A549 (cell line): ENCODE measurements around the gene FCN1. TPM values are rescaled to one million over a fixed set of nuclear protein-coding genes. Genes with fewer than 3 reads are reported as not detected.

ENCODE experiments used
- ATAC-seq, 2 experiments: fragments of 200-7000 bp in 1 of 2; fragments of >200 bp in 1 of 2; cut with Nextera tagmentation in 1 of 2; cut with Tn5 transposase in 1 of 2; 3 replicates each; pipeline versions ENCODE4 v1.8.0 to v1.9.1; 2018 to 2020; ENCODE audit warnings: mild to moderate bottlenecking in 1 of 2, moderate library complexity in 1 of 2
- CTCF ChIA-PET: fragments of 300-600 bp; sonication (Branson Sonifier 250); formaldehyde crosslinking; extraction: SDS; loops from one replicate; lab custom pipeline; 2021; ENCODE audit warnings: antibody characterized with exemption, inconsistent platforms; lab: Yijun Ruan, JAX
- POLR2A ChIA-PET: fragments of 350-600 bp; formaldehyde crosslinking; extraction: SDS; loops from one replicate; lab custom pipeline; 2021; ENCODE audit warnings: antibody characterized with exemption, inconsistent platforms; lab: Yijun Ruan, JAX
- DNase-seq, 2 experiments: peaks; one replicate each; pipeline versions ENCODE4 v3.0.0 to v3.0.0-alpha.2; 2011 to 2016; ENCODE audit warnings: low read depth in 1 of 2, low spot score in 1 of 2
- FAIRE-seq: peaks from 2 replicates; lab custom pipeline; 2011; peaks lifted over from hg19 to GRCh38; lab: Jason Lieb, UNC
- H3K27ac ChIP-seq, 2 experiments: fragments of >200 bp; sonication (Bioruptor Twin); formaldehyde crosslinking; 3 replicates each; pipeline ENCODE4 v1.5.1; 2016 to 2017
- H3K4me1 ChIP-seq: fragments of >200 bp; sonication (Bioruptor Twin); formaldehyde crosslinking; 3 replicates; pipeline ENCODE4 v1.6.1; 2016
- H3K4me2 ChIP-seq: fragments of >200 bp; sonication (Bioruptor Twin); formaldehyde crosslinking; 3 replicates; pipeline ENCODE4 v1.6.1; 2016
- H3K4me3 ChIP-seq: fragments of >200 bp; sonication (Bioruptor Twin); formaldehyde crosslinking; 3 replicates; pipeline ENCODE4 v1.5.1; 2016
- H3K9me3 ChIP-seq: fragments of >200 bp; sonication (Bioruptor Twin); formaldehyde crosslinking; 3 replicates; pipeline ENCODE4 v1.6.1; 2016
- CEBPB ChIP-seq, 2 experiments: fragments of >200 bp in 1 of 2; sonication (Bioruptor Twin) in 1 of 2; formaldehyde crosslinking in 1 of 2; IDR thresholded peaks; 2 replicates each; pipeline ENCODE4 v1.6.1; 2012 to 2016
- CHD2 ChIP-seq: fragments of 150-350 bp; IDR thresholded peaks from 2 replicates; pipeline ENCODE4 v1.6.1; 2014; ENCODE audit warnings: low read length; ENCODE audit not compliant: partially characterized antibody
- EHMT2 ChIP-seq: fragments of 200-600 bp; sonication (generic); IDR thresholded peaks from 2 replicates; pipeline ENCODE4 v1.6.1; 2016; ENCODE audit warnings: antibody characterized with exemption, low read depth, mild to moderate bottlenecking, moderate library complexity
- EP300 ChIP-seq, 2 experiments: fragments of >200 bp; sonication (Bioruptor Twin); formaldehyde crosslinking; IDR thresholded peaks; 2 replicates in 1 of 2; 3 replicates in 1 of 2; pipeline ENCODE4 v1.6.1; 2016 to 2017
- ESRRA ChIP-seq: fragments of 150-350 bp; IDR thresholded peaks from 2 replicates; pipeline ENCODE4 v1.6.1; 2014; ENCODE audit warnings: mild to moderate bottlenecking, low read length, borderline replicate concordance
- FOSB ChIP-seq: fragments of 250-450 bp; sonication (Bioruptor Pico); IDR thresholded peaks from 2 replicates; pipeline ENCODE4 v1.5.0; 2020; ENCODE audit warnings: mild to moderate bottlenecking, moderate library complexity
- FOSL2 ChIP-seq, 2 experiments: fragments of 450-650 bp in 1 of 2; fragments of >200 bp in 1 of 2; sonication (Bioruptor Twin) in 1 of 2; formaldehyde crosslinking; IDR thresholded peaks; 2 replicates each; pipeline versions ENCODE4 v1.5.0 to v1.6.1; 2016 to 2020; ENCODE audit warnings: mild to moderate bottlenecking in 1 of 2, moderate library complexity in 1 of 2
- HES2 ChIP-seq: fragments of >200 bp; sonication (Bioruptor Twin); formaldehyde crosslinking; IDR thresholded peaks from 2 replicates; pipeline ENCODE4 v1.6.1; 2016
- HOXA7 ChIP-seq: fragments of 250-450 bp; sonication (Bioruptor Pico); IDR thresholded peaks from 2 replicates; pipeline ENCODE4 v1.5.0; 2020; ENCODE audit warnings: mild to moderate bottlenecking, moderate library complexity
- HOXB13 ChIP-seq: fragments of 250-450 bp; sonication (Bioruptor Pico); IDR thresholded peaks from 2 replicates; pipeline ENCODE4 v1.5.0; 2020; ENCODE audit warnings: low read depth, mild to moderate bottlenecking, moderate library complexity
- HOXB5 ChIP-seq: fragments of 250-450 bp; sonication (Bioruptor Pico); IDR thresholded peaks from 2 replicates; pipeline ENCODE4 v1.5.0; 2020; ENCODE audit warnings: mild to moderate bottlenecking, moderate library complexity
- KDM1A ChIP-seq: fragments of 200-600 bp; sonication (generic); IDR thresholded peaks from 2 replicates; pipeline ENCODE4 v1.6.1; 2016; ENCODE audit warnings: low read depth, mild to moderate bottlenecking
- MAFK ChIP-seq: fragments of 450-650 bp; IDR thresholded peaks from 2 replicates; pipeline ENCODE4 v1.6.1; 2014; ENCODE audit not compliant: partially characterized antibody
- MAZ ChIP-seq: fragments of 150-350 bp; IDR thresholded peaks from 2 replicates; pipeline ENCODE4 v1.6.1; 2014; ENCODE audit warnings: antibody characterized with exemption, low read depth, low read length, borderline replicate concordance
- NFE2L2 ChIP-seq: fragments of 150-350 bp; conservative IDR thresholded peaks from 2 replicates; pipeline ENCODE4 v1.6.1; 2014; ENCODE audit warnings: low read length
- NPAS2 ChIP-seq: fragments of 250-450 bp; sonication (Bioruptor Pico); IDR thresholded peaks from 2 replicates; pipeline ENCODE4 v1.8.0; 2022; ENCODE audit warnings: mild to moderate bottlenecking, moderate library complexity, borderline replicate concordance
- PHF8 ChIP-seq: fragments of 200-600 bp; sonication (generic); IDR thresholded peaks from 2 replicates; pipeline ENCODE4 v1.6.1; 2016; ENCODE audit warnings: low read depth, mild to moderate bottlenecking, antibody characterized with exemption, moderate library complexity, borderline replicate concordance
- POLR2A ChIP-seq: IDR thresholded peaks from 2 replicates; pipeline ENCODE4 v1.6.1; 2012; ENCODE audit warnings: mild to moderate bottlenecking, low read length
- SREBF2 ChIP-seq: fragments of 450-650 bp; IDR thresholded peaks from 2 replicates; pipeline ENCODE4 v1.6.1; 2014; ENCODE audit warnings: mild to moderate bottlenecking, moderate library complexity
- TFCP2L1 ChIP-seq: fragments of 250-450 bp; sonication (Bioruptor Pico); IDR thresholded peaks from 2 replicates; pipeline ENCODE4 v1.5.0; 2021; ENCODE audit warnings: mild to moderate bottlenecking
- WGBS: methylation state at CpG from one replicate; pipeline ENCODE4 v1.1.6; 2017; ENCODE audit errors: missing lambda C conversion rate; 5-methylcytosine and 5-hydroxymethylcytosine counted together
- polyA plus RNA-seq, 4 experiments: library from polyadenylated mRNA; depleted of rRNA in 3 of 4; stranded (reverse); fragments of >200 nt; fragmentation: RNase III in 1 of 4; extraction: RNeasy Plus Mini Kit Qiagen cat#74134 plus additional on column Dnase treatment in 1 of 4; gene quantifications; 2 replicates in 3 of 4; 3 replicates in 1 of 4; pipeline ENCODE4 v1.2.3, GENCODE V29; 2011 to 2017
- TF ChIP-seq, protein P1 (sequence below): fragments of 450-650 bp; IDR thresholded peaks from 2 replicates; pipeline ENCODE4 v1.6.1; 2014; ENCODE audit warnings: antibody characterized with exemption

FCN1 gene
- polyA plus RNA-seq, 2 of the 4 experiments (the other 2 are of a cell fraction): not detected

- no peak for TF ChIP-seq ESRRA
- TF ChIP-seq PHF8: no peak
- no peak for TF ChIP-seq HOXB13 (CRISPR knock-in tag)
- TF ChIP-seq POLR2A: no peak
- TF ChIP-seq CEBPB (IDR thresholded peaks at IDR 0.05): no peak
- no peak for TF ChIP-seq NPAS2
- TF ChIP-seq HOXB5 (CRISPR knock-in tag): no peak
- TF ChIP-seq, all 56 proteins: peak for 0
Measured at GRCh38 chr9:134963546-134963945, 45.8 kb upstream of the FCN1 start.

DNA sequence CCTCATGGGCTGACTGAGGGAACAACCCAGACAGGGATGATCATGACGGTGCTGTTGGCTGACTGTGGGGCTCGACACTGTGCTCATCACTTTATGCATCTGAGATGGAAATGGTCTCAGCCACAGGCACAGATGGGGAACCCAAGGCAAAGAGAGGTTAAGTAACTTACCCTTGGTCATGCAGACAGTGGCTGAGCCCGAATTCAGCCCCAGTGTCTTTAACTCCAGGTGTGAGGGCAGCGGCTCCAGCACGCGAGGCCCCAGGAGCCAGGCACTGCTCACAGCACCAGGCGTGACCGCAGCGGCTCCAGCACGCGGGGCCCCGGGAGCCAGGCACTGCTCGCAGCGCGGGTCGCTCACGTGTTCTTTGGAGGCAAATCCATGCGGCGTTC, 45.3 kb upstream of the FCN1 start:
- Histone ChIP-seq H3K27ac (no peak overlapping the region), H3K4me2 (no peak overlapping the region), H3K4me3 (no peak overlapping the region), H3K9me3 (no peaks in the 10 kb centered on the region), H3K4me1 (no peaks in the 10 kb centered on the region)
- no peak for DNase-seq
- TF ChIP-seq KDM1A (no peak), FOSL2 (IDR thresholded peaks at IDR 0.05) (no peak), FOSL2 (CRISPR knock-in tag; IDR thresholded peaks at IDR 0.05) (no peak), SREBF2 (no peak), NPAS2 (no peak), NFE2L2 (no peak), FOSB (CRISPR knock-in tag) (no peak), CHD2 (no peak), CEBPB (IDR thresholded peaks at IDR 0.05) (no peak), HES2 (no peak), HOXB5 (CRISPR knock-in tag) (no peak), EP300 (IDR thresholded peaks at IDR 0.05) (no peak), MAZ (no peak), HOXA7 (no peak)
- TF ChIP-seq, protein P1, sequence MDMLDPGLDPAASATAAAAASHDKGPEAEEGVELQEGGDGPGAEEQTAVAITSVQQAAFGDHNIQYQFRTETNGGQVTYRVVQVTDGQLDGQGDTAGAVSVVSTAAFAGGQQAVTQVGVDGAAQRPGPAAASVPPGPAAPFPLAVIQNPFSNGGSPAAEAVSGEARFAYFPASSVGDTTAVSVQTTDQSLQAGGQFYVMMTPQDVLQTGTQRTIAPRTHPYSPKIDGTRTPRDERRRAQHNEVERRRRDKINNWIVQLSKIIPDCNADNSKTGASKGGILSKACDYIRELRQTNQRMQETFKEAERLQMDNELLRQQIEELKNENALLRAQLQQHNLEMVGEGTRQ: no peak
- 71% methylated on average over 18 of the region's 19 CpGs for WGBS
- CTCF ChIA-PET: no interaction called here
- no peak for FAIRE-seq
- POLR2A ChIA-PET: no interaction called here
- no peak for ATAC-seq

More at GRCh38 chr9:134963546-134963945, 45.8 kb upstream of the FCN1 start:
- Histone ChIP-seq H3K4me3 (no peak overlapping the region), H3K27ac (no peak overlapping the region), H3K4me1 (no peaks in the 10 kb centered on the region), H3K4me2 (no peak overlapping the region), H3K9me3 (no peaks in the 10 kb centered on the region)
- CTCF ChIA-PET: interaction anchor here (1.3 kb wide), 1 partner anchor 185 kb away, joined by 3 read pairs; no protein-coding TSS in a partner anchor
- ATAC-seq (no peak), DNase-seq (no peak), FAIRE-seq (no peak)
- 56% methylated on average over 19 of the region's 19 CpGs for WGBS
- POLR2A ChIA-PET: no interaction called here

GRCh38 chr9:134962065-134962972, 44.6 kb upstream of the FCN1 start:
- ChIA-PET CTCF (no interaction called here), POLR2A (no interaction called here)
- no peak for ATAC-seq
- H3K4me3 ChIP-seq: no peak overlapping the region
- no peaks in the 10 kb centered on the region for H3K4me1 ChIP-seq
- no peak for TF ChIP-seq FOSB (CRISPR knock-in tag)
- TF ChIP-seq TFCP2L1 (CRISPR knock-in tag): no peak
- no peak for TF ChIP-seq MAFK
- no peak for TF ChIP-seq EHMT2
- no peak for FAIRE-seq
- 36% methylated on average over 16 of the region's 16 CpGs for WGBS
- H3K9me3 ChIP-seq: no peaks in the 10 kb centered on the region
- no peak overlapping the region for H3K4me2 ChIP-seq
- DNase-seq: no peak
- H3K27ac ChIP-seq: no peak overlapping the region
